GM12865 (cell line): ENCODE results near the gene EVA1A.

Experiments used
- DNase-seq: peaks from one replicate; pipeline ENCODE4 v3.0.0; 2010; ENCODE audit warnings: low read depth
- H3K4me3 ChIP-seq: 2 replicates; pipeline ENCODE4 v1.5.1; 2011; ENCODE audit warnings: mild to moderate bottlenecking, low read depth, low read length, control low read depth
- TF ChIP-seq, protein P1 (sequence below): IDR thresholded peaks from 2 replicates; pipeline ENCODE4 v1.5.1; 2011; ENCODE audit warnings: low read length, control low read depth, low read depth, inconsistent platforms; ENCODE audit not compliant: insufficient read depth; ENCODE audit errors: missing control alignments

The EVA1A gene

DNA sequence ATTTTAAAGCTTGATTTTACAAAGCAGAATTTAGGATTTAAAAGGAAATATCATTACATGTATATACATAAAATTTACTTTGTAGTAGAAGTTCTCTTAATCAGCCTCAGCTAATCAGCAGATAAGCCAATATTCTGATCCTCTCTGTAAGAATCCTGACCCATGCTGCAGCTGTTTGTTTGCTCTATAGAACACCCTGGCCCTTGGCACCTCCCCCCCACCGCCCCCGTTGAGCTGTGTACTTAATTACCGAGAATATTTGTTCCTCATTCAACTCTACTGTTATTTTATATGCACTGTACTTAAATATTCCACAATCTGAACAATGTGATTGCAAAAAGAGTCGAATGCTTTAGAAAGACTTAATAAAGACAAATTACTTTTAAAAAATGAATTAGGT is 98.0 kb downstream of the EVA1A start:
- H3K4me3 ChIP-seq: no peak overlapping the region
- TF ChIP-seq, protein P1, sequence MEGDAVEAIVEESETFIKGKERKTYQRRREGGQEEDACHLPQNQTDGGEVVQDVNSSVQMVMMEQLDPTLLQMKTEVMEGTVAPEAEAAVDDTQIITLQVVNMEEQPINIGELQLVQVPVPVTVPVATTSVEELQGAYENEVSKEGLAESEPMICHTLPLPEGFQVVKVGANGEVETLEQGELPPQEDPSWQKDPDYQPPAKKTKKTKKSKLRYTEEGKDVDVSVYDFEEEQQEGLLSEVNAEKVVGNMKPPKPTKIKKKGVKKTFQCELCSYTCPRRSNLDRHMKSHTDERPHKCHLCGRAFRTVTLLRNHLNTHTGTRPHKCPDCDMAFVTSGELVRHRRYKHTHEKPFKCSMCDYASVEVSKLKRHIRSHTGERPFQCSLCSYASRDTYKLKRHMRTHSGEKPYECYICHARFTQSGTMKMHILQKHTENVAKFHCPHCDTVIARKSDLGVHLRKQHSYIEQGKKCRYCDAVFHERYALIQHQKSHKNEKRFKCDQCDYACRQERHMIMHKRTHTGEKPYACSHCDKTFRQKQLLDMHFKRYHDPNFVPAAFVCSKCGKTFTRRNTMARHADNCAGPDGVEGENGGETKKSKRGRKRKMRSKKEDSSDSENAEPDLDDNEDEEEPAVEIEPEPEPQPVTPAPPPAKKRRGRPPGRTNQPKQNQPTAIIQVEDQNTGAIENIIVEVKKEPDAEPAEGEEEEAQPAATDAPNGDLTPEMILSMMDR: no peak
- DNase-seq: no peak

DNA sequence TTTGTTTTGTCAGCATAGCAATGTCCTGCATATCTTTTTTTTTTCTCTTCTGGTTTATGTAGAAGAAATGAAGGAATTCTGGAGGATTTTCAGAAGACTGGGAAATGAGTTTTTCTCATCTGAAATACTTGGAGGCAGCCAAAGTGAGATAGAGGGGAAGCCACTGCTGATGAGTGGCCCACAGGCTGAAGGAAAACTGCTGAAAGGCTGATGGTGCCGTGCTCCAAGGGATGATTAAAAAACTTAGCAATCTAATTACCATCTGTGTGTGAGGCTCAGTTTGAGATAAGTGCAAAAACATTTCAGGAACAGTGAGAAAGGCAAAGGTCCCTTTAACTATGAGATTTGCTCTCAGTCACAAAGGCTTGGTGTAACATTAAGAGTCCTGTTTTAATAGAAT is 98.5 kb downstream of the EVA1A start:
- TF ChIP-seq, protein P1: no peak
- DNase-seq: no peak
- no peak overlapping the region for H3K4me3 ChIP-seq

DNA sequence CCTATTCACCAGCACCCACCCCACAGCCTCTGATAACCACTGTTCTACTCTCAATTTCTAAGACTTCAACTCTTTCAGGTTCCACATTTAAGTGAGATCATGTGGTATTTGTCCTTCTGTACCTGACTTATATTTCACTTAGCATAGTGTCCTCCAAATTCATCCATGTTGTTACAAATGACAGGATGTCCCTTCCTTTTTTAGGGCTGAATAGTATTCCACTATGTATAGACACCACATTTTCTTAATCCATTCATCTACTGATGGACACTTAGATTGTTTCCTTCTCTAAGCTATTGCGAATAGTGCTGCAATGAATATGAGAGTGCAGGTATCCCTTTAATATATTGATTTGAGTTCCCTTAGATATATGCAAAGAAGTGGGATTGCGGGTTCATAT is 100.1 kb downstream of the EVA1A start:
- TF ChIP-seq, protein P1: no peak
- H3K4me3 ChIP-seq: no peak overlapping the region
- DNase-seq: no peak

DNA sequence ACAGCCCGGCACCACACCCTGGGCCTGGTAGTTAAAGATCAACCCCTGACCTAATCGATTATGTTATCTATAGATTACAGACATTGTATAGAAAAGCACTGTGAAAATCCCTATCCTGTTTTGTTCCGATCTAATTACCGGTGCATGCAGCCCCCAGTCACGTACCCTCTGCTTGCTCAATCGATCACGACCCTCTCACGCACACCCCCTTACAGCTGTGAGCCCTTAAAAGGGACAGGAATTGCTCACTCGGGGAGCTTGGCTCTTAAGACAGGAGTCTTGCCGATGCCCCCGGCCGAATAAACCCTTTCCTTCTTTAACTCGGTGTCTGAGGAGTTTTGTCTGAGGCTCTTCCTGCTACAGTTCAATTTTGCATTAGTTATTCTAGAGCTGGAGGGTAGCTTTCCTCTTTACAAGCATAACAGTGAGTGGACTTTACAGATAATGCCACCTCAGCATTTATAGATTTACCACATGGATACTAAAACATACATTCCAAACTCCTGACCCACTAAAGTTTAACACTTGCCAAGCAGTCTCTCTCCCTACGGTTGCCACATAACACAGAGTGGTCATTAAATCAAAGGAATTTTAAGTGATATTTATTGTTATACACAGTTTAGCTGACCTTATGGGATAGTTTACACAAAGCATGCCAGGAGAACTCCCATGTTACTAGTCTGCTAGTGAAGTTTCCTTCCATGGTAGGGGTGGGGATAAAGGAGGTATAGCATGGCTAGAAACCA is 101.0 kb downstream of the EVA1A start:
- DNase-seq: no peak
- H3K4me3 ChIP-seq: no peak overlapping the region
- TF ChIP-seq, protein P1: no peak

DNA sequence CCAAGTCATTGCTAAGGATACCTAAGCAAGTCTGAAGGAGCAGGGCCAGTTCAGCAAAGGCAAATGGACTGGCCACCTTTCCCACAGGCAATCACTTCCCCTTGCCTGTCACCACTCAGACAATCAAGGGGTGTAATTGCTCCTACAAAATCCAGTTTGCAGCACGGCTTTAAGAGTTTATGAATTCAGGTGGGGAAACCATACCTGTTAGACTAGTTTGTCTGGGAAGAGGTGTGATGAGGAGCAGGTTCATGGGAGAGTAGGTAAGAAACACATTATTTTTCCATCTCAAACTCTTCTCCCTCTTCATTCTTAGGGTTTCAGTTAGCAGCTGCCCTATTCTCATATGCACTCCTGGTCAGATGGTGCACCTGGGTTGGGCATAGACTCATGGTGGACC is 102.5 kb downstream of the EVA1A start:
- TF ChIP-seq, protein P1: no peak
- no peak overlapping the region for H3K4me3 ChIP-seq

DNA sequence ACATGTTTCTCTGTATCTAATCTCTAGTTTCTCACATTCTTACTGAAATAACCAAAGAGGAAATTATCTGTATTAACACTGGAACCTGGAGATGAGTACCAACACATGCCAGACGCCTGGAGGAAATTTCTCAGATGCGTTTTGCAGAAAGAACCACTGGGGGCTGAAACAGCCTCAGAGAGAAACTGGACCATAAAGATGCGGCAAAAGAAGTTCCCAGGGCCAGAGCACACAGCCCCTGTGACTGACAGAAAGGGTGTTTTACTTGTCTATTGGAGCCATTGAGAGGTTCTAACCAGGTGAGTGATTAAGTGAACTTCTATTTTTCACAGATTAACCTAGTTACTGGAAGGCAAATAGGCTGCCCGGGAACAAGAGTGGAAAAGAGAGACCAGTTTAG is 103.9 kb downstream of the EVA1A start:
- TF ChIP-seq, protein P1: no peak
- DNase-seq: no peak
- H3K4me3 ChIP-seq: no peak overlapping the region

More for the DNA sequence above, 102.5 kb downstream of the EVA1A start:
- no peak for DNase-seq

DNA sequence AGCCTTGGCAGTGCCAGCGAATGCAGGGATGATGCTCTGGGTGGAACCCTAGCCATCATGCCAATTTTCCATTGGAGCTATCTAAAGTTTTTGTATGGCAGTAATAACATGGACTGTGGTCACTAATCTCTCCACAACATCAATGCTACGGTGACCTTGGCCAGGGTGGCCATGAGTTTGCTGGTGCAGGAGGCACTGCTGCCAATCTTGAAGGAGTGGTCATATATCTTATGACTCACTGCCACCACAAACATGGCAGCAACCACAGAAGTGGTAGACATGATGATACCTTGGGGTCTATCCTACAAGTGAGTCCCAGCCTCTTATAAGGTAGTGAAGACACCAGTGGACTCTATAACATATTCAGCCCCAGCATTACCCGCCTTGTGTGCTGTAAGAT is 104.6 kb downstream of the EVA1A start:
- no peak for DNase-seq
- H3K4me3 ChIP-seq: no peak overlapping the region
- TF ChIP-seq, protein P1: no peak
